SK-N-SH (cell line): ENCODE data around the gene KRT2. TPM values are rescaled to one million over a fixed set of nuclear protein-coding genes. Genes with fewer than 3 reads are reported as not detected.

Source experiments
- CTCF ChIA-PET: fragments of 300-600, 350-600 bp; formaldehyde crosslinking; extraction: SDS; loops from one replicate; lab custom pipeline; 2021; lab: Yijun Ruan, JAX
- POLR2A ChIA-PET: fragments of 350-600 bp; sonication (Branson Sonifier 250); formaldehyde crosslinking; extraction: SDS; loops from one replicate; lab custom pipeline; 2020; ENCODE audit warnings: antibody characterized with exemption, inconsistent platforms; lab: Yijun Ruan, JAX
- DNase-seq: peaks from one replicate; pipeline ENCODE4 v3.0.0; 2012
- H2AFZ ChIP-seq: fragments of 200-600 bp; sonication (generic); 2 replicates; pipeline ENCODE4 v1.8.1; 2016; ENCODE audit warnings: antibody characterized with exemption, mild to moderate bottlenecking, low read depth
- H3F3A ChIP-seq: fragments of 200-600 bp; sonication (generic); replicated peaks from 2 replicates; pipeline ENCODE3; 2016; ENCODE audit warnings: antibody characterized with exemption, mild to moderate bottlenecking; ENCODE audit not compliant: insufficient read depth
- H3K27ac ChIP-seq, 2 experiments: fragments of 200-500 bp in 1 of 2; fragments of 200-600 bp in 1 of 2; sonication (Bioruptor generic) in 1 of 2; sonication (generic), shearing (Covaris generic) in 1 of 2; 2 replicates each; pipeline versions ENCODE4 v1.5.1 to v1.6.1; 2014 to 2016; ENCODE audit warnings: low read depth in 2 of 2, inconsistent platforms in 1 of 2, low read length in 1 of 2, mild to moderate bottlenecking in 1 of 2, mixed read lengths in 1 of 2
- H3K27me3 ChIP-seq: fragments of 200-600 bp; sonication (generic), shearing (Covaris generic); 2 replicates; pipeline ENCODE4 v1.6.1; 2016; ENCODE audit warnings: mixed run types; ENCODE audit not compliant: insufficient read depth
- H3K36me3 ChIP-seq, 2 experiments: fragments of 200-500 bp in 1 of 2; fragments of 200-600 bp in 1 of 2; sonication (Bioruptor generic) in 1 of 2; sonication (generic) in 1 of 2; replicated peaks in 1 of 2; 2 replicates each; pipeline versions ENCODE3 to v1.5.1; 2014 to 2016; ENCODE audit warnings: low read length in 1 of 2, mild to moderate bottlenecking in 1 of 2; ENCODE audit not compliant: insufficient read depth in 2 of 2, control insufficient read depth in 1 of 2
- H3K4me1 ChIP-seq, 2 experiments: fragments of 200-500 bp in 1 of 2; fragments of 200-600 bp in 1 of 2; sonication (Bioruptor generic) in 1 of 2; sonication (generic), shearing (Covaris generic) in 1 of 2; 2 replicates each; pipeline versions ENCODE4 v1.5.1 to v1.6.1; 2014 to 2016; ENCODE audit warnings: low read depth in 1 of 2, low read length in 1 of 2, mixed run types in 1 of 2; ENCODE audit not compliant: insufficient read depth in 2 of 2, control insufficient read depth in 1 of 2
- H3K4me2 ChIP-seq: fragments of 200-600 bp; sonication (generic), shearing (Covaris generic); 2 replicates; pipeline ENCODE4 v1.6.1; 2017; ENCODE audit warnings: mixed run types
- H3K4me3 ChIP-seq, 2 experiments: fragments of 200-500 bp in 1 of 2; fragments of 200-600 bp in 1 of 2; sonication (Bioruptor generic) in 1 of 2; sonication (generic), shearing (Covaris generic) in 1 of 2; 2 replicates each; pipeline versions ENCODE4 v1.5.1 to v1.8.1; 2014 to 2016; ENCODE audit warnings: low read depth in 2 of 2, inconsistent platforms in 1 of 2, low read length in 1 of 2, mild to moderate bottlenecking in 1 of 2, mixed read lengths in 1 of 2, moderate library complexity in 1 of 2
- H3K79me2 ChIP-seq: fragments of 200-600 bp; sonication (generic); 2 replicates; pipeline ENCODE4 v1.8.1; 2017; ENCODE audit warnings: mild to moderate bottlenecking; ENCODE audit not compliant: insufficient read depth
- H3K9ac ChIP-seq: fragments of 200-600 bp; sonication (generic); 2 replicates; pipeline ENCODE4 v1.6.1; 2017; ENCODE audit warnings: mixed run types
- H3K9me2 ChIP-seq: fragments of 200-600 bp; sonication (generic); 2 replicates; pipeline ENCODE4 v1.6.1; 2017; ENCODE audit warnings: mixed run types
- H3K9me3 ChIP-seq: fragments of 200-600 bp; sonication (generic); 2 replicates; pipeline ENCODE4 v1.6.1; 2017; ENCODE audit warnings: mixed run types, mild to moderate bottlenecking, moderate library complexity
- H4K20me1 ChIP-seq: fragments of 200-600 bp; sonication (generic); 2 replicates; pipeline ENCODE4 v1.6.1; 2017; ENCODE audit warnings: mild to moderate bottlenecking, mixed run types; ENCODE audit not compliant: insufficient read depth
- CHD2 ChIP-seq: fragments of 150-350 bp; IDR thresholded peaks from 2 replicates; pipeline ENCODE4 v1.6.1; 2018; ENCODE audit warnings: low read length; ENCODE audit not compliant: partially characterized antibody
- ELF1 ChIP-seq: IDR thresholded peaks from 2 replicates; pipeline ENCODE4 v1.4.0; 2012
- EP300 ChIP-seq, 2 experiments: IDR thresholded peaks; 2 replicates each; pipeline versions ENCODE4 v1.4.0 to v1.6.1; 2012; ENCODE audit warnings: borderline replicate concordance in 1 of 2, low read depth in 1 of 2, low read length in 1 of 2
- GATA2 ChIP-seq: sonication (generic); formaldehyde crosslinking; IDR thresholded peaks from 2 replicates; pipeline ENCODE4 v1.5.0; 2020; ENCODE audit warnings: mild to moderate bottlenecking, missing genetic modification reagents
- MEF2A ChIP-seq: IDR thresholded peaks from 2 replicates; pipeline ENCODE4 v1.4.0; 2012; ENCODE audit warnings: low read depth, borderline replicate concordance
- YY1 ChIP-seq: IDR thresholded peaks from 2 replicates; pipeline ENCODE4 v1.4.0; 2012; ENCODE audit warnings: low read depth, mild to moderate bottlenecking
- WGBS: methylation state at CpG from one replicate; pipeline ENCODE4 v1.1.6; 2017; ENCODE audit warnings: low lambda C conversion rate; 5-methylcytosine and 5-hydroxymethylcytosine counted together
- polyA plus RNA-seq, 3 experiments: library from polyadenylated mRNA; depleted of rRNA; stranded (reverse); fragments of >200 nt; gene quantifications; 2 replicates each; pipeline ENCODE4 v1.2.3, GENCODE V29; 2012
- TF ChIP-seq, protein P1 (sequence below): IDR thresholded peaks from 2 replicates; pipeline ENCODE4 v1.4.0; 2012; ENCODE audit warnings: low read depth
- TF ChIP-seq, protein P2 (sequence below): IDR thresholded peaks from 2 replicates; pipeline ENCODE4 v1.6.1; 2012; ENCODE audit warnings: mild to moderate bottlenecking, low read depth, low read length, moderate library complexity
- TF ChIP-seq, protein P3 (sequence below): IDR thresholded peaks from 2 replicates; pipeline ENCODE4 v1.4.0; 2012; ENCODE audit warnings: low read depth, borderline replicate concordance

KRT2 gene
- polyA plus RNA-seq, 1 of the 3 experiments (the other 2 are of a cell fraction): not detected

- no peak overlapping the region for H3K4me2 ChIP-seq
- CTCF ChIA-PET: no interaction called here
- no peak for TF ChIP-seq YY1
- TF ChIP-seq, protein P1, sequence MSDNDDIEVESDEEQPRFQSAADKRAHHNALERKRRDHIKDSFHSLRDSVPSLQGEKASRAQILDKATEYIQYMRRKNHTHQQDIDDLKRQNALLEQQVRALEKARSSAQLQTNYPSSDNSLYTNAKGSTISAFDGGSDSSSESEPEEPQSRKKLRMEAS: no peak
- no peak for TF ChIP-seq GATA2 (CRISPR knock-in tag)
- TF ChIP-seq, all 33 proteins: peak for 0
- no peak overlapping the region for H3K27ac ChIP-seq
- H3K27me3 ChIP-seq: peaks cover 51% of the 10 kb centered on the region; the same call in 1 of the 2 replicates
- DNase-seq: no peak
- no peak overlapping the region for H3K9ac ChIP-seq
- H2AFZ ChIP-seq: no peak overlapping the region
- no peak overlapping the region for H3K4me3 ChIP-seq
- peaks cover 0 to 7% of the 10 kb centered on the region in 2 experiments; a peak in 1 of 4 replicates for H3K4me1 ChIP-seq
- H3K79me2 ChIP-seq: no peaks in the 10 kb centered on the region
- H3K9me2 ChIP-seq: no peaks in the 10 kb centered on the region
- H4K20me1 ChIP-seq: no peaks in the 10 kb centered on the region
- 11% methylated on average over 3 of the region's 3 CpGs for WGBS
- H3K36me3 ChIP-seq: no peaks in the 10 kb centered on the region
- H3F3A ChIP-seq: no peaks in the 10 kb centered on the region
- no peaks in the 10 kb centered on the region for H3K9me3 ChIP-seq
- POLR2A ChIA-PET: no interaction called here
Observed at GRCh38 chr12:52696588-52696987, 44.6 kb upstream of the KRT2 start.

DNA sequence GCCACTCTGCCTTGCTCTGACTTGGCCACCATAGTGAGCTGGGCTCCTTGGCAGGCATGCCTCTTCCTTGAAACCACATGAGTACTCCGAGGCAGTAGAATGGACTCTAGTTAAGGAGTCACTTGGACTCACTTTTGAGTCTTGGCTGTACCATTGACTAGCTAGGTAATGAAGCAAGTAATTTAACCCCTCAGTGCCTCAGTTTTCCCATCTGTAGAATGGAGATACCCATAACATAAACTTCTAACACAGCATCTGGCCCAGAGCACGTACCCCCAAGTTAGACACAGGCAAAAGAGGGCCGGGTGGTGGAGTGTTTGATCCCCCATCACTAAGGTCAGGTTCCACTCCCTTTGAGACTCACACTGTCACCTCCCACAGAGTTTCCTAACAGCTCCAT lies 43.0 kb upstream of the KRT2 start:
- ChIA-PET POLR2A (no interaction called here), CTCF (no interaction called here)
- no peaks in the 10 kb centered on the region for H3F3A ChIP-seq
- 8% methylated on average over 2 of the region's 3 CpGs for WGBS
- peaks cover 55% of the 10 kb centered on the region; the same call in 1 of the 2 replicates for H3K27me3 ChIP-seq
- no peak overlapping the region for H3K4me3 ChIP-seq
- no peaks in the 10 kb centered on the region for H3K9me2 ChIP-seq
- H3K79me2 ChIP-seq: no peaks in the 10 kb centered on the region
- no peaks in the 10 kb centered on the region for H3K9me3 ChIP-seq
- no peak for DNase-seq
- H4K20me1 ChIP-seq: no peaks in the 10 kb centered on the region
- no peaks in the 10 kb centered on the region for H3K36me3 ChIP-seq
- TF ChIP-seq MEF2A (no peak), ELF1 (no peak), CHD2 (no peak), EP300 (IDR thresholded peaks at IDR 0.05; ENCODE audit: borderline replicate concordance in 1 of 2, low read depth in 1 of 2, low read length in 1 of 2) (no peak)
- TF ChIP-seq, protein P2, sequence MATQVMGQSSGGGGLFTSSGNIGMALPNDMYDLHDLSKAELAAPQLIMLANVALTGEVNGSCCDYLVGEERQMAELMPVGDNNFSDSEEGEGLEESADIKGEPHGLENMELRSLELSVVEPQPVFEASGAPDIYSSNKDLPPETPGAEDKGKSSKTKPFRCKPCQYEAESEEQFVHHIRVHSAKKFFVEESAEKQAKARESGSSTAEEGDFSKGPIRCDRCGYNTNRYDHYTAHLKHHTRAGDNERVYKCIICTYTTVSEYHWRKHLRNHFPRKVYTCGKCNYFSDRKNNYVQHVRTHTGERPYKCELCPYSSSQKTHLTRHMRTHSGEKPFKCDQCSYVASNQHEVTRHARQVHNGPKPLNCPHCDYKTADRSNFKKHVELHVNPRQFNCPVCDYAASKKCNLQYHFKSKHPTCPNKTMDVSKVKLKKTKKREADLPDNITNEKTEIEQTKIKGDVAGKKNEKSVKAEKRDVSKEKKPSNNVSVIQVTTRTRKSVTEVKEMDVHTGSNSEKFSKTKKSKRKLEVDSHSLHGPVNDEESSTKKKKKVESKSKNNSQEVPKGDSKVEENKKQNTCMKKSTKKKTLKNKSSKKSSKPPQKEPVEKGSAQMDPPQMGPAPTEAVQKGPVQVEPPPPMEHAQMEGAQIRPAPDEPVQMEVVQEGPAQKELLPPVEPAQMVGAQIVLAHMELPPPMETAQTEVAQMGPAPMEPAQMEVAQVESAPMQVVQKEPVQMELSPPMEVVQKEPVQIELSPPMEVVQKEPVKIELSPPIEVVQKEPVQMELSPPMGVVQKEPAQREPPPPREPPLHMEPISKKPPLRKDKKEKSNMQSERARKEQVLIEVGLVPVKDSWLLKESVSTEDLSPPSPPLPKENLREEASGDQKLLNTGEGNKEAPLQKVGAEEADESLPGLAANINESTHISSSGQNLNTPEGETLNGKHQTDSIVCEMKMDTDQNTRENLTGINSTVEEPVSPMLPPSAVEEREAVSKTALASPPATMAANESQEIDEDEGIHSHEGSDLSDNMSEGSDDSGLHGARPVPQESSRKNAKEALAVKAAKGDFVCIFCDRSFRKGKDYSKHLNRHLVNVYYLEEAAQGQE: no peak
- TF ChIP-seq, protein P3, sequence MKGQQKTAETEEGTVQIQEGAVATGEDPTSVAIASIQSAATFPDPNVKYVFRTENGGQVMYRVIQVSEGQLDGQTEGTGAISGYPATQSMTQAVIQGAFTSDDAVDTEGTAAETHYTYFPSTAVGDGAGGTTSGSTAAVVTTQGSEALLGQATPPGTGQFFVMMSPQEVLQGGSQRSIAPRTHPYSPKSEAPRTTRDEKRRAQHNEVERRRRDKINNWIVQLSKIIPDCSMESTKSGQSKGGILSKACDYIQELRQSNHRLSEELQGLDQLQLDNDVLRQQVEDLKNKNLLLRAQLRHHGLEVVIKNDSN: no peak
- TF ChIP-seq, all 33 proteins: peak for 0
- H3K4me2 ChIP-seq: no peak overlapping the region
- H2AFZ ChIP-seq: no peak overlapping the region
- H3K4me1 ChIP-seq: peaks cover 0 to 13% of the 10 kb centered on the region in 2 experiments; a peak in 1 of 4 replicates
- H3K9ac ChIP-seq: no peak overlapping the region
- no peak overlapping the region for H3K27ac ChIP-seq
